Measurements from ENCODE around the gene ALPL.

GRCh38 chr1:21569820-21570527 is 60.8 kb downstream of the ALPL start:
- TF ChIP-seq NRF1 (conservative IDR thresholded peaks at IDR 0.05; ENCODE audit: low read depth, low read length), result no peak
- TF ChIP-seq CTCF (IDR thresholded peaks at IDR 0.05 in 2 of 3, conservative IDR thresholded peaks at IDR 0.05 in 1 of 3; ENCODE audit: control insufficient read depth in 2 of 3, extremely low read depth in 1 of 3, insufficient read depth in 1 of 3, low read depth in 3 of 3, low read length in 3 of 3), result no peak

All from GM12878 (cell line).